Activated gamma-delta T cell (primary cell): ENCODE data around the gene DLG2.

ENCODE experiments used
- DNase-seq: peaks from one replicate; lab custom pipeline; 2025; lab: John Stamatoyannopoulos, UW

Gene DLG2

DNA sequence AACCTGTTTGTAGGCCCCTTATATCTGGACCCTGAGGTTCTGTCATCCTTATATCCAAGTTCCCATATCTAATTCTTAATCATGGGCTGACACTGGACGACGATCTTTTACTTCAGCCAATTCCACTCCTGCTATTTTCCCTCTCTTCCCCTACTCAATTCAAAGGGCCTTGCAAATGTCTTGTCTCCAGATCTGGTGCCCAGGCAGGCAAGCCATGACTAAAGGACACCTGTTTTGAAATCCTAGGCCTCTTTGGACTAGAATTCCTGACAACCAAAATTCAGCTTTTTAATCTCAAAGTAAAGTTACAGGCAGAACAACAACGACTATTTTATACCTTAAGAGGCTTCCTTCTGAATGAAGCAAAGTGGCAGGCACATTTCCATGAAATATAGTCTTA lies 963.4 kb downstream of the DLG2 start:
- DNase-seq = no peak

DNA sequence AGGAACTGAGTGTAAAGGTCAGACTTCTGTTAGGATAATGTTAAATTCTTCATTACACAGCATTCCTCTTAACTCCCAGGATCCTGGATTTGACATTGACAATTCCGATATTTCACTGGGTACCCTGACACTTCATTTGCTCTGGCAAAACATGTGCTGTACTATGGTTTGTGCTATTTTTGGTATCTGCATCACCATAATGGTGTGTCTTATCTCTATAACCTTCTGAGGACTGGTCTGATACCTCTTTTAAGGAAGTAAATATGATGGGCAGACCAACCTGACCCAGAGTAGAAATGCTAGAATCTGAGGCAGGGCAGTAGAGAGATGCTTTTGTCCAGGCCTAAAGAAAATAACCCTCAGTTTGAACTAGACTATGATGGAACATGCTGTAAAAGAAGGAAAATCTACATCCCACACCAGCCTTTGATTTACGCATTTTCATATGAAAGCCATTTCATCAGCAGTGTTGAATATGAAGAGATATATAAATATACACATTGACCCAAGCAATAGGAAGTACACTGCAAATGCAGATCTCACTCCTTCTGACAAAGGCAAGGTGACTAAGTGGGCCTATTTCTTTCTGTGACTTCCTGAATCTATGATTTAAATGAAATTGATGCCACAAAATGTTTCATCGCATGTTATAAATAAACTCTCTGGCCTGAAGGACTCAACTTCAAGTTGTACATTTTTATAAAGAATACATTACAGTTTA lies 966.7 kb downstream of the DLG2 start:
- no peak for DNase-seq

DNA sequence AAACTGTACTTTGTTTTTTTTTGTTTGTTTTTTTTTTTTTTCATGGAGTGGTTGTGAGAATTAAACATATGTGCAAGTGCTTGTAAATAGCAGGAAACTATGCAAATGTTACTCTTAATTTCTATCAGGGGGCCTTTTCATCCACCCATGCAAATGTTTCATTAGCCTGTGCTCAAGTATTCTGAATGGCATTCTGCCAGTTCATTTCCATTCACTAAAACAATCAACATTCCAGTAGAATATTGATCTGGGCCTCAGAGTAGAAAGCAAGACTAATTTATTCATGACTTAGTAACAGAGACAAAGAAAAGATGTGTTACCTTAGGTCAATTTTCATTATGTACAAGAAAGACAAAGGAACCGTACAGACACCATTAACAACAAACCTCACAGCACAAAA lies 971.4 kb downstream of the DLG2 start:
- no peak for DNase-seq

DNA sequence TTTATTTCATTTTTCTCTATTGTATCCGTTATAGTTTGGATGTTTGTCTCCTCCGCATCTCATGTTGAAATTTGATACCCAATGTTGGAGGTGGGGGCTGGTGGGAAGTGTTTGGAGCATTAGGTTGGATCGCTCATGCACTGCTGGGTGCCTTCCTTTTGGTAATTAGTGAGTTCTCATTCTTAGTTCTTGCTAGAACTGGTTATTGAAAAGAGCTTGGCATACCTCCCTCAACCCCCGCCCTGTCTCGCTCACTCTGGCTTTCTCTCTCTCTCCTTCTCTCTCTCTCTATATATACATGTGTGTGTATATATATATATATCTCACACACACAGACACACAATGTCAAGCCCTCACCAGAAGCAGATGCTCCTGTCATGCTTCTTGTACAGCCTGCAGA lies 978.7 kb downstream of the DLG2 start:
- no peak for DNase-seq

DNA sequence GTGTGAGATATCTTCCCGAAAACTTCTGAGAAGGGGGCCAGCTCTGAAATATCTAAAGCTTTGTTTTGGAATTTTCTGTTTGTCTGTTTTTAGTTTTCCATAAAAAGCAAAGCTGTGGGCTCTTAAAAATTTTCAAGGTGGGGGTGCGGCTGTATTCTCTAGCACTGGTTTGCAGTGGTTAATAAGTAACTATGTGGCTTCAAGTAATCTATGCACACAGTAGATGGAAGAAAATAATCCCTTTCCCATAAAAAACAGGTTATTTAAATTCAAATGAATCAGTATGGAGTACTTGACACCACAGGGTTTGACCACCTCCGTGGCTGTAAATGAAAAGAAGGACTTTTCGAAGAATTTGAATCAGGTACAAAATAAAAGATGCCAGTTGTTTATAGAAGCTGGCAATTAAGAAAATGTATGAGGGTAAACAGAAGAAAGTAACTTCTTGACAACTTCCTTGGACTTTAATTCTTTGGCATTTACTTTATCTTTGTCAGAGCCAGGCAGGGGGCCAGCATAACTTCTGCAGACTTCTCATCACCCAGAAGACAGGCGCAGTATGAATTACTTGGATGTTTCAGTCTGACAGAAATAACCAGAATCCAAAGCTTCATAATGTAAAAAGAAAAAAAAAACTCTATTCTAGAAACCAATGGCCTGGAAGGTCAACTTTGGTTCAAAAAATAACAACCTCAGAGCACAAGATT lies 981.0 kb downstream of the DLG2 start:
- DNase-seq = no peak

DNA sequence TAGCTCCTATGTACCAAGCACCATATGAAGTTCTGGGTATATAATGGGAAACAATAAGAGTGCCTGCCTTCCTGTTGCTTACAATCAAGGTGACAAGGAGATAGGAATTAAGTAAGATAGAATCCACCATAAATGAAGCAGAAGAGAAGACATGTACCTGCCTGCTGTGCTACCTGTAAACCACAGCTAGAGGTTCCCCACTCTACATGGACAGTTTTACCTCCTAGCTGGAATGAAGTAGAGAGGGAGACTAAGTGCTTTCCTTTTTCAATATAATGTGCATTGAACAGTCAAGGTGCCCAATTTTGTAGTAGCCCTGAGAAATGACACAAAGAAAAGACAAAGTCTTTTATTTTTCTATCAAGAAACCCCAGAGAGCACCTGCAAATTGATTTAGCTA lies 984.6 kb downstream of the DLG2 start:
- DNase-seq = no peak

DNA sequence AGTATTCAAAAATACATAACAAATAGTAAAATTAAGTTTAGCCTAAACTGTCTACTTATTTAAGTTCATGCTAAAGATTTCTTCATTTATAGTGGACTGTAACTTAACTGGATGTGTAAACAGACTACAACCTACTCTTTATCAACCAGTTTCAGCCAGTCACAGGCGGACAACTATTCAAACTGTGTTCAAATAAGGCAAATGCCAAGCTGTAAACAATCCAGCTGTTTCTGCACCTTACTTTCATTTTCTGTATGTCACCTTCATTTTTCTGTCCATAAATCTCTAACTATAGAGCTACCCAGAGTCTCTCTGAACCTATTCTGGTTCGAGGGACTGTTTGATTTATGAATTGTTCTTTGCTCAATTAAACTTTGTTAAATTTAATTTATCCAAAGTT lies 992.8 kb downstream of the DLG2 start:
- no peak for DNase-seq

DNA sequence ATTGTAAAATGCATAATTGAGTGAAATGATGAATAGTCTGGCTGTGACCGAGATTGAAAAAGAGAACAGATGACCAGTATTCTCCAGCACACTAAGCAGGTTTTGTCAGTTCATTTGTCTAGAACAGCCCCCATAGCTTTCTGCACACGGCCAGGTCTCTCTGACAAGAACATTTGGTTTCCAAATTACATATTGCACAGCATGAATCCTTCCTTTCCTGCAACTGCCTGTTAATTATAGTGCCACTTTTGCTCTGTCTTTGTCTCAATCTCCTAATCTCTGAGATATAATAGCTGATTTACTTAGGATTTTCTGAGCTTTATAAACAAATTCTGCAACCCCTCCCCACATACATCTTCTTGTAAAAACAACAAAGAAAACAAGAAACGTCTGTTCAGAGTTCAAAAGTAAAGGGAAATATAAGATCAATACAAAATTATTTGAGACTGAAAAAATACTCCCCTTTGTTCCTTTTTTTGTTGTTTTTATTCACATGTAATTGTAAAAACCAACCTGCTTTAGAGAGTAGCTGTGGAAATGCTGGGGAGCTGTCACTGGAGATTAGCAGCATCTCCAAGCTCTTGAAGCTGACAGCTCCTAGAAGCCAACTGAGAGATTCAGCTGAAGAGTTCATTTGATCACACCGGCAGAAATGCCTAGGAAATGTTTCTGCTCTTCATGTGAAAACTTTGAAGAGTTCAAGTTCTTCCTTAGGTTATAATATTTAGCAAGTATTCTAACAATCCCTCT lies 998.1 kb downstream of the DLG2 start:
- no peak for DNase-seq

DNA sequence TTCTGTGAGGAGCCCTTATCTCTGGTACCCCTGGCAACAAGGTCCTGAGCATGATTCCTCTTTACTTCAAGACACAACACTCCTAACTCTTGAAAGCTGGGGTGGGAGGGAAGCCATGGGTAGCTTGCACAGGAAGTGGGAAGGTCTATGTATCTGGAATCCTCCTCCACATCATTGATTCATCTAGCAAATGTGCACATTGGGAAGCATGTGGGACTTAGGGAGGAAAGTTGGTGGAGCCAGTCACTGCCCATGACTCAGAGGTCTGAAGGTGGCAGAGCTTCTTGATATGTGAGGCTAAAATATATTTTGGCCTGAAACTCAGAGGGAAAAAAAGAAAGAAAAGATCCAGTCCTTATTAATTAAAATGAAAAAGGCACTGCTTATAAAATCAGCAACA lies 1000.9 kb downstream of the DLG2 start:
- no peak for DNase-seq

DNA sequence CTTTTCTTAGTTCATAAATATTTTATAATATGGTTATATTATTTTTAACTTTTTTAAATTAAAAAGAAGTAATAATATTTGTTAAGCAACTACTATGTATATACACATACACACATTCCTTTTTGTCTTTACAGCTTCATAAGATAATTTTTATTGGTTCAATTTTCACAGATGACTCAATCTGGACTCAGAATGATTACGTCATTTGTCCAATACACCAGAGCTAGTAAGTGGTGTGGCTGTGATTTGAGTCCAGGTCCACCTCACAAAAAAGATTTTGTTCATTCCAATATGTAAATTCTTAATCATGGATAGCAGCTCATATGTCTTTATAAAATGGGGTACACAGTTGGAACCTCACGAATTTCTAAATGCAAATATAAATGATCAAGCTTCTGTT lies 1014.5 kb downstream of the DLG2 start:
- no peak for DNase-seq

DNA sequence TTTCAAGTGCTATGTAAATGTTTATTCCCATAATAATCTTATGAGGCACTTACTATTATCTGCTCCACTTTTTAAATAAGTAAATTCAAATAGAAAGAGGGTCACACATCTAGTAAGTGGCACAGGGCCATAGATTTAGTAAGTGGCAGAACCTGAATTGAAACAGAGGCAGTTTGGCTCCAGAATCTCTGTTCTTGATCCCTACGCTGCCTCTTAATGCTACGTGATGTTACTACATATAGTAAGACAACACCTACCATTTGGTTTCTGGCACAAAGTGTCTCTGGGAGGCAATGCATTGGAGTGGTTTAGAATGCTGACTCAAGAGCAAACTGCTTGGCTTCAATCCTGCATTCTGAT lies 1018.3 kb downstream of the DLG2 start:
- no peak for DNase-seq

DNA sequence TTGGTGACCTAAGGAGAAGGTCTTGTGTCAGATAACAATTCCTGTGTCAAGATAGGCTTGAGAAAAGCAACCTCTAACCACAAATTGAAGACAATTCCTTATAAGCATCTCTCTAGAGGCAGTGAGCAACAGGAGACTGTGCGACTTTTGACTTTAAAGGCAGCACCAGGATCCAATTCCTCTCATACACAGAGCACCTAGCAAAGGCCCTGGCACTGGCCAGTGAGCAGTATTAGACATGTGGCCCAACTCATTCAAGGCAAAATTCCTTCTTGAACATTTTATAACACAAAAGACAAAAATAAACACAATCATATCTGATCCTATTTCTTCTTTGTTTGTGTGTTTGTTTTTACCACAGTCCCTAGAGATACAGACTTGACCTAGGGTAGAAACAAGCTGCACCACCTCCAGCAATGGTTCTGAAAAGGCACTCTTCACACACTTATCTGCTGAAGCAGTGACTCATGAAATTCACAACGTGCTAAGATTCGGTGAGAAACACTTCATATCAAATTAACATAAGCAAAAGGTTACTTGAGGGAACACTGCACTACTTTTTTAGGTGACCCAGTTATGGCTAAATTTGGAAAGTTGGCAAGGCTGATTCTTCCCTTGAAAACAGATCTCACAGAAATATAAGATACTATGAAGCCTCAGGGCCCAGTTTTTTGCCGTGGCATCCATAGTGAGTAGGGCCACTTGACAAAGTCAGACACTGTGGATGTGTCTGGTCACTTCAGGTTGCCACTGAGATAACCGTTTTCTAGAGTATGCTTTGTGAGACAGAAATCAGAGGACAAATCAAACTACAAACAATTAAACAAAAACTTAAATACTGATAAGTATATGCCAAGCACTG lies 1018.9 kb downstream of the DLG2 start:
- DNase-seq = no peak

DNA sequence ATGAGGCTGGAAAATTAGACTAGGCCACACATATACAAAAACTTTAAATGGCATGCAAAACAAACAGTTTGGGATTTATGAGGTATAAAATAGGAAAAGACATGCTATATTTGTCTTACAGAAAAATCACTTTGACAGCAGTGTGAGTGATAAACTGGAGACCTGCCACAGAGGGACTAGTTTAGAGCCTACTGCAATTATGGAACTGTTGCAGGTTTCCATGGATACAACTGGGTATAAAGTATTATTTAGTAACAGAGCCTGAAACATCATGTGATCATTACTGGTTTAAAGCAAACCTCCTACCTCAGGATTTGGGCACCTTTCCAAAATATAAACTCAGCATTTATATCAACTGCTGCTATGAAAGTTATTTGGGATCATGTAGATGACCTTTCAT lies 1032.5 kb downstream of the DLG2 start:
- DNase-seq = no peak

DNA sequence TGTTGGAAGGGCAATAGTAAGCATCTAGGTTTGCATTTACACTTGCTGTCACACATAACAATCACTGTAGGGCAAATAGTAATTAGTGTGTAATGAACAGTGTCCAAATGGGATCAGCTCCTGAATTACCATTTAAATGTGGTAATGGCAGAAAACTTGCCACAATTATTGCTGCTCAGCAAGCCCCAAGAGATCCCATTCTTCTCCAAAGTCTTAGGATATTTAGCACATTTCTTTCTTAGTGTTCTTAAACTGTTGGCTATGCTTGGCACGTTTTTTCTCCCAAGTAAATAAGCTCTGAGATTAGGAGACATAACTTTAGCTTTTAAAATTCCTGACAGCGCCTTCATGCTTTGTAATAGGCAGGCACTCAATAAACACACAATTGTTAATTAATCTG lies 1037.0 kb downstream of the DLG2 start:
- DNase-seq = no peak

DNA sequence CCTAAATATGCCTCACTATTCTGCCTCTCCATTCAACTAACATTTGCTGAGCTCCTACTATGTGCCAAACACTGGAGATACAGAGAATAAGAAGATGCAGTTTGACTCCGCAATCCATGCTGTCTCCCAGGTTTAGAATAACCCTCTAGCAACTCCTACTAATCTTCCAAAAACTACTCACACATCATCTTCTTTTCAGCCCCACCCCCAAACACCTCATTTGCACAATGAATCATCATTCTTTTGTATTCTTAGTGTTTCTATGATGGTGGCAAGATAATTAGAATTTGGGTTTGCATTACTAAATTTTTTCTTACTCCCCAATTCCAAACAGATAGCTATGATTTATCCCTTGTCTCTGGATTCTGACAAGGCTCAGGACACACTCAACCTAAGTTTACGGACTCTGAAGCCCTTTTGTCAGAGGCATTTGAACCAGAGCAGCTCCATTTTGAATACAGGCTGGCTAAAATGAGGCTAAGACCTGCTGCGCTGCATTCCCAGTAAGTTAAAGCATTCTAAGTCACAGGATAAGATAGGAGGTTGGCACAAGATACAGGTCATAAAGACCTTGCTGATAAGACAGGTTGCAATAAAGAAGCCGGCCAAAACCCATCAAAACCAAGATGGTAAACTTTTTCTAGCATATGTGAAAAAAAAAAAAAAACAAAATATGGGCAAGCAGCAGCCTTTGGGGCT lies 1038.9 kb downstream of the DLG2 start:
- DNase-seq = no peak

DNA sequence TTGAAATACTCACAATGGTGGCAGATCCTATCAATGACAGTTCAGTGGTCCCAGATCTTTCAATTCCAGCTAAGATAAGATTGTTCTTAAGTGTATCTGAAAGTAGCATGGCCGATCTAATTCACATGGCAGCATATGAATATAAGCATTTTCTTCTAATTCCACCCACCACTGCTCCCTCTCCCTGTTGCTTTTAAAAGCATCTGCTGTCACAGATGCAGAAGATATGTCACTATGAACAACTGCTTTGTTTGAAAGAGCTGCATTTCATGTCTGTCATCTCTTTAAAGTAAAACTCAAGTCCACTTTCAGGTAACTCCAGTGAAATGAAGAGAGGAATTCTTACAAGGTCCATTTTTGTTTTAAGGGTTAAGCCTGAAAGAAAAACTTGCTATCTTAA lies 1044.0 kb downstream of the DLG2 start:
- no peak for DNase-seq

DNA sequence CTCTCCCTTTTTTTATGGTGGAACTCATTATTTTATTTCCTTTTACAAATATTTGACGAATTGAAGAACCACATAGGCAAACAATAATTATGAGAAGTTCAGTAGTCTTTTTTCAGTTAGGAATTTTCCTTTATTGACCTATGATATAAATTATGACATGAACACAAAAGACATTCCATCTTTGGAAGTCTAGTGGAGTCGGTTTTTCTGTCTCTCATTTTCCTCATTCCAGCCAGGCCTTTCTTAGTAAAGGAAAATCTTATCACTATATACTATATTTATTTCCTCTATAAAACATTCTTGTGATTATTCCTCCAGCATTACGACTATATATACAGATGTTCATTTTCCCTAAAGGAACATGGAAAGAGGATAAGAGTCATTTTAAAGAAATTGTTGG lies 1046.1 kb downstream of the DLG2 start:
- no peak for DNase-seq

DNA sequence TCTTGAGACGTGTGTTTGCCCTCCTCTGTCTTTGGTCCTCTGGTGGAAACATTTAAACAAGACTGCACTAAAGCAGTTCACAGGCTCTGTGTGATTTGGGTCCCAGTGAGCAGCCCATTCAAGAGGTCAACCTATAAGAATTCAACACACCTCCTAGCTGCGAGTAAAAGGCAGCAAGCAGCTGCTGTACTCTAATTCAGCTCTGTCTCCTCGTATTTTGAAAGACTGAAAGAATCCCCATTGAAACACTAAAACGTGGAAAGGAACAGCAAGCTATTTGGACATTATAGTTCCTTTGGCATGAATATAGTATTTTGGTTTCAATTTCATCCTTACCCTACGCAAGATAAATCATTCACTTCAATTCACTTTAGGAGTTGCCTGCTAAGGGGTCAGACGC lies 1046.7 kb downstream of the DLG2 start:
- no peak for DNase-seq

DNA sequence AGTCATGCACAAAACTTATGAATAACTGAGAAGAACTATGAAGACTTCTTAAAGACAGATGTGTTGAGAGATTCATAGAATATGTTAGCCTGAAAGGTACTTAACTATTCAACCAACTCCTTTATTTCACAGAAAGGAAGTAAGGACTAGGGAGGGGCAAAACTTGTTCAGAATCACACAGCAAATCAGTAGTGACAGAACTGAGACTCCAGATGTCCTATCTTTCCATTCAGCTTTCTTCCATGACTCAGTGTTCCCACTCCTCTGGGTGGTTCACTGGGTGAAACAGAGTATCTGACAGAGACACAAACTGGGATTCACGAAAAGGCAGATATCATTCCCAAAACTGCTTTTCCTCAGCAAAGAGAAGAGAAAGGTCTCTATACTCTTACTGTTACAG lies 1053.3 kb downstream of the DLG2 start:
- no peak for DNase-seq

DNA sequence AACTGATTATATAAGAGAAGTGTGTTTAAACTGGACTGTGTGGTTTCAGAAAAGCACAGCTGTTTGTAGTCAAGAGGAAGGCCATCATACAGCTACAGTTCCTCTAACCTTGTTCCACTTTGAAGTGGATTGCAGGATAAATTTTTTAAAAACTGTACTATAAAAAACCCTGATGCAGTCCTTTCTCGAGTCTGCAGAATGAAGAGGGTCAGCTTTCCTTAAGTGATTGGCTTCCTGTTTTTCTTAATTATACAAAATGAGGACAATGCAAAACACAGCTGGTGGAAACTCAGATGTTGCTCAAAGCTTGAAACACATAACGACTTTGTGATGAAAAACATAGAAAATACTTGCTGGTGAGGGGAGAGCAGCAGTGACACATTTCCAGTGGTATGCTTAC lies 1060.5 kb downstream of the DLG2 start:
- no peak for DNase-seq

DNA sequence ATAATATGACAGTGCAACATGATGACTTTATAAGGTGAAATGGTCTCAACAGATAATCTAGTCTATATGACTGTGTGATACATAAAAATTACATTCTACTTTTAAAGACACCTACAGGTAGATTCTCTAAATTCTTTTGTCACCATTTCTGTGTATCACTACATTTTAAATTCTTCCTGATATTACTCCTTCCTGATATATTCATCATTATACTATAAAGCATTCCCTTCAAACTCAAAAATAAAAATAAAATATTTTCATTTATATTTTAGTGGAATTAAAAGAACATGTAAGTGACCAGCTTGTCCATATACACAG lies 1062.3 kb downstream of the DLG2 start:
- no peak for DNase-seq
